CD4-positive, CD25-positive, alpha-beta regulatory T cell (primary cell): ENCODE data around the gene SLC25A43. TPM values are rescaled to one million over a fixed set of nuclear protein-coding genes. Genes with fewer than 3 reads are reported as not detected.
A peak's percentile ranks its signal among the peaks of the same experiment; 100 is the strongest.

Source experiments
- ATAC-seq, 2 donors: fragments of 150-1000 bp; cut with Tn5 transposase; one replicate each; pipeline ENCODE4 v1.10.0; 2021; ENCODE audit warnings: low read depth in 2 of 2, moderate number of reproducible peaks in 2 of 2, moderate library complexity in 1 of 2
- DNase-seq, 3 donors: peaks; one replicate each; pipeline versions ENCODE4 v3.0.0 to v3.0.0-alpha.2; 2012 to 2022; ENCODE audit warnings: mixed read lengths in 1 of 3
- H3K27ac ChIP-seq: one replicate; pipeline ENCODE4 v1.7.0; 2013; ENCODE audit warnings: mild to moderate bottlenecking, low read length; ENCODE audit not compliant: insufficient read depth, poor library complexity, severe bottlenecking
- H3K27me3 ChIP-seq: one replicate; pipeline ENCODE4 v1.7.0; 2013; ENCODE audit warnings: low read length; ENCODE audit not compliant: control insufficient read depth, insufficient read depth
- H3K36me3 ChIP-seq: one replicate; pipeline ENCODE4 v1.7.0; 2013; ENCODE audit warnings: mild to moderate bottlenecking, low read length, moderate library complexity; ENCODE audit not compliant: control insufficient read depth, insufficient read depth
- H3K4me1 ChIP-seq: 2 replicates; pipeline ENCODE4 v1.7.0; 2013; ENCODE audit warnings: mild to moderate bottlenecking, low read length; ENCODE audit not compliant: insufficient read depth, control insufficient read depth, poor library complexity, severe bottlenecking
- H3K4me3 ChIP-seq: one replicate; pipeline ENCODE4 v1.7.0; 2013; ENCODE audit warnings: low read depth, mild to moderate bottlenecking, low read length, moderate library complexity
- H3K9me3 ChIP-seq, 2 experiments: 1 replicate in 1 of 2; 2 replicates in 1 of 2; pipeline ENCODE4 v1.7.0; 2013; ENCODE audit warnings: low read length in 2 of 2, mild to moderate bottlenecking in 1 of 2, moderate library complexity in 1 of 2; ENCODE audit not compliant: control insufficient read depth in 2 of 2
- H3K27ac Mint-ChIP-seq, 3 donors: one replicate each; pipeline ENCODE4 v1.8.0; 2020 to 2022; ENCODE audit warnings: mild to moderate bottlenecking in 3 of 3, mixed read lengths in 3 of 3, moderate library complexity in 2 of 3
- H3K27me3 Mint-ChIP-seq: one replicate; pipeline ENCODE4 v1.8.0; 2022; ENCODE audit warnings: mild to moderate bottlenecking, mixed read lengths
- H3K36me3 Mint-ChIP-seq: one replicate; pipeline ENCODE4 v1.8.0; 2020; ENCODE audit warnings: mixed read lengths
- H3K4me1 Mint-ChIP-seq, 4 donors: one replicate each; pipeline ENCODE4 v1.8.0; 2020 to 2022; ENCODE audit warnings: mixed read lengths in 4 of 4, mild to moderate bottlenecking in 1 of 4
- H3K4me3 Mint-ChIP-seq, 4 donors: one replicate each; pipeline ENCODE4 v1.8.0; 2020 to 2022; ENCODE audit warnings: mild to moderate bottlenecking in 4 of 4, mixed read lengths in 4 of 4, moderate library complexity in 3 of 4
- H3K9me3 Mint-ChIP-seq, 7 donors: one replicate each; pipeline ENCODE4 v1.8.0; 2020 to 2022; ENCODE audit warnings: mixed read lengths in 7 of 7, mild to moderate bottlenecking in 3 of 7, moderate library complexity in 2 of 7
- polyA plus RNA-seq, 4 donors: library from polyadenylated mRNA; unstranded; fragments of 300-500 nt; fragmentation: Illumina TruSeq; gene quantifications; one replicate each; pipeline ENCODE4 v1.2.3, GENCODE V29; 2021
- total RNA-seq: library from RNA; stranded (reverse); gene quantifications from one replicate; pipeline ENCODE4 v1.2.3, GENCODE V29; 2022

Gene SLC25A43
- total and polyA plus RNA-seq, 5 donors from 2014 or later, result 2.6 to 4.9 (median 3.1) TPM

DNA sequence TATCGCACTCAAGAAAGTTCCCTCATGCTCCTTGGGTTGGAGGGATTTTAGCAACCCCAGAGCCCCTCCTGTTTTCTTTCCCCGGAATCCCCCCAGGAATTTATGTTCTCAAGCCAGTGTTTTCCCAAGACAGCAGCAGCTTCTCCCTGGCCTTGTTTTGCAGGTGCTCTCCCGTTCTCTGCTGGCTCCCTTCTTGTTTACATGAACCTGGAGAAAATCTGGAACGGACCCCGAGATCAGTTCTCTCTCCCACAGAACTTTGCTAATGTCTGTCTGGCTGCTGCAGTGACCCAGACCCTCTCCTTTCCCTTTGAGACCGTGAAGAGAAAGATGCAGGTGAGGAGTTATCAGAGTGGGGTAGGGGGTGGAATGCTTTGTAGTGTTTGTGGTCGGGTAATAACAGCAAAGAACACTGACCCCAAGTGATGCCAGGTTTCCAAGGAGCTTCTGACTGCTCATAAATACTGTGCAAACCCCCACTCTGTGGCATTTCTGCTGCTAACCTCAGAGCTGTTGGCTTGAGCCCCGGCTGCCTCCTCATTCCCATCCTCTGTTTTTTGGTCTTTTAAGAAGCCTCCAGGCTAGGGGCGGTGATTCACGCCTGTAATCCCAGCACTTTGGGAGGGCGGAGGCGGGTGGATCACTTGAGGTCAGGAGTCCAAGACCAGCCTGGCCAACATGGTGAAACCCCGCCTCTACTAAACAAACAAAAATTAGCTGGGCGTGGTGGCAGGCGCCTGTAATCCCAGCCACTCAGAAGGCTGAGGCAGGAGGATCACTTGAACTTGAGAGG lies 11.1 kb downstream of the SLC25A43 start:
- no peaks in the 10 kb centered on the region for H3K27me3 Mint-ChIP-seq
- DNase-seq (no peak), ATAC-seq (no peak)
- H3K27ac Mint-ChIP-seq, result no peak overlapping the region
- H3K4me1 Mint-ChIP-seq, result no peaks in the 10 kb centered on the region
- Histone ChIP-seq H3K27ac (no peak overlapping the region), H3K36me3 (no peaks in the 10 kb centered on the region), H3K4me1 (no peaks in the 10 kb centered on the region), H3K27me3 (no peaks in the 10 kb centered on the region), H3K4me3 (no peak overlapping the region), H3K9me3 (no peaks in the 10 kb centered on the region)
- no peak overlapping the region for H3K4me3 Mint-ChIP-seq
- H3K9me3 Mint-ChIP-seq, result peaks cover 0 to 3% (median 0%) of the 10 kb centered on the region in 7 donors
- no peaks in the 10 kb centered on the region for H3K36me3 Mint-ChIP-seq

DNA sequence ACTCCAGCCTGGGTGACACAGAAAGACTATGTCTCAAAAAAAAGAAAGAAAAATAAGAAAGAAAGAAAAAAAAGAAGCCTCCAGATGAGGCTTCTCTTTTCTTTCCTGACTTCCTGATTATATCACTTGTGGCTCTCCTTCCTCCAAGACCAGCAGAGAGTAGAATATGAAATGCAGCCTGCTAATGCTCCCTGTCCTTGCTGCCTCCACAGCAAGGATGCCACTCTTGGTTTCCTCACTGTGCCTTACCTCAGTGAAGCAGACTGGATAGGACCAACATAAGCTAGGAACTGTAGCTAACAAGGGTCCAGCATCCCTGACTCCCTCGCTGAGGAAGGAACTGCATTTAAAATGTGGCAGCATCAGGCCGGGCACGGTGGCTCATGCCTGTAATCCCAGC lies 11.7 kb downstream of the SLC25A43 start:
- H3K4me3 ChIP-seq, result no peak overlapping the region
- H3K27ac ChIP-seq, result no peak overlapping the region
- no peaks in the 10 kb centered on the region for H3K9me3 ChIP-seq
- H3K27me3 ChIP-seq, result no peaks in the 10 kb centered on the region
- DNase-seq (no peak), ATAC-seq (no peak)
- Mint-ChIP-seq H3K36me3 (no peaks in the 10 kb centered on the region), H3K9me3 (peaks cover 0 to 3% (median 0%) of the 10 kb centered on the region in 7 donors), H3K27me3 (no peaks in the 10 kb centered on the region), H3K4me3 (no peak overlapping the region), H3K27ac (no peak overlapping the region), H3K4me1 (no peaks in the 10 kb centered on the region)
- H3K36me3 ChIP-seq, result no peaks in the 10 kb centered on the region
- no peaks in the 10 kb centered on the region for H3K4me1 ChIP-seq

DNA sequence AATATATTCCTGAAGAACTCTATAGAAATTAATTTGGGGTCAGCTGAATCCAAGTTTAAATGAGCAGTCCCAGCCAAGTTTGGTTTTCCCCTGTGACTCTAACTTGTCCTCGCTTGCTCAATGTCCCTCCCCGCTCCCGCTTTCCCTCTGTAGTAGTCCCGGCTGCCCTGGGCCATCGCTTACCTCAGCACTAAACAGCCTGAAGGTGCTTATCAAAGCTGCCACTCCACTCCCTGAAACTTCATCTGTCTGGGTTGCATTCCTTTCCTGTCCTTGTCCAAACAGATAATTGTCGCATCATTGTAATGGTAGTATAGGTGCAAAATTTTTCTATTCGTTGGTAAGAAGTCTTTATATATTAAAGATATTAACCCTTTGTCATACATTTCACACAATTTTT lies 12.8 kb downstream of the SLC25A43 start:
- H3K4me1 Mint-ChIP-seq, result no peaks in the 10 kb centered on the region
- H3K36me3 Mint-ChIP-seq, result no peaks in the 10 kb centered on the region
- Histone ChIP-seq H3K27ac (no peak overlapping the region), H3K9me3 (no peaks in the 10 kb centered on the region), H3K4me1 (no peaks in the 10 kb centered on the region), H3K36me3 (no peaks in the 10 kb centered on the region), H3K4me3 (no peak overlapping the region), H3K27me3 (no peaks in the 10 kb centered on the region)
- ATAC-seq (no peak), DNase-seq (no peak)
- no peak overlapping the region for H3K4me3 Mint-ChIP-seq
- no peak overlapping the region for H3K27ac Mint-ChIP-seq
- no peaks in the 10 kb centered on the region for H3K27me3 Mint-ChIP-seq
- peaks cover 0 to 3% (median 0%) of the 10 kb centered on the region in 7 donors for H3K9me3 Mint-ChIP-seq

GRCh38 chrX:119417376-119417775 lies 18.2 kb downstream of the SLC25A43 start:
- no peaks in the 10 kb centered on the region for H3K36me3 ChIP-seq
- H3K4me3 Mint-ChIP-seq, result no peak overlapping the region
- ATAC-seq, result no peak
- H3K4me1 ChIP-seq, result no peaks in the 10 kb centered on the region
- DNase-seq, result no peak
- no peak overlapping the region for H3K4me3 ChIP-seq
- H3K27ac ChIP-seq, result no peak overlapping the region
- H3K9me3 ChIP-seq, result no peaks in the 10 kb centered on the region
- no peaks in the 10 kb centered on the region for H3K9me3 Mint-ChIP-seq
- H3K27me3 ChIP-seq, result no peaks in the 10 kb centered on the region
- peaks cover 4% of the 10 kb centered on the region for H3K36me3 Mint-ChIP-seq
- H3K27me3 Mint-ChIP-seq, result no peaks in the 10 kb centered on the region
- H3K27ac Mint-ChIP-seq, result no peak overlapping the region
- no peaks in the 10 kb centered on the region for H3K4me1 Mint-ChIP-seq

- Histone ChIP-seq H3K27ac (no peak overlapping the region), H3K9me3 (no peaks in the 10 kb centered on the region), H3K4me3 (no peak overlapping the region), H3K4me1 (no peaks in the 10 kb centered on the region), H3K27me3 (no peaks in the 10 kb centered on the region), H3K36me3 (no peaks in the 10 kb centered on the region)
- Mint-ChIP-seq H3K4me3 (no peak overlapping the region), H3K4me1 (no peaks in the 10 kb centered on the region), H3K9me3 (no peaks in the 10 kb centered on the region), H3K27ac (no peak overlapping the region), H3K36me3 (peaks cover 4% of the 10 kb centered on the region), H3K27me3 (no peaks in the 10 kb centered on the region)
- peak in 1 of 3 donors; percentile 24 for DNase-seq
- ATAC-seq, result no peak
Observed at GRCh38 chrX:119417842-119418241, 18.7 kb downstream of the SLC25A43 start.

DNA sequence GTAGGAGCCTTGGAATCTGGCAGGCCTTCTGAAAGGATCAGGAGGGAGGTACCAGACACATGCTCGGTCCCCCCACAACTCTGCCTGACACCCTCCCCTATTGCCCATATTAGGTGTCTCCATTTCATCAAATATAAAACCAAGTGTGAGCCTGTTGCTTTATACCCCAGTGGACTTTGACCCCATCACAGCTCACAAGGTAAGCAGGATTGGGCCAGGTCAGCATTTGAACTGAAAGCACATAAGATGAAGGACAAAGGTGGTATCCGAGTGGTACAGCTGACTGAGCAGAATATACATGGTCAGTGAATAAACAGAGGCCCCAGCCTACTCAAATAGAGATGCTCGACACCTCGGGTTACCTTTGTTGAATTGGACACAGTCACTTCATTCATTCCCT lies 20.0 kb downstream of the SLC25A43 start:
- Histone ChIP-seq H3K9me3 (no peaks in the 10 kb centered on the region), H3K4me3 (no peak overlapping the region), H3K4me1 (no peaks in the 10 kb centered on the region), H3K36me3 (no peaks in the 10 kb centered on the region), H3K27ac (no peak overlapping the region), H3K27me3 (no peaks in the 10 kb centered on the region)
- no peaks in the 10 kb centered on the region for H3K27me3 Mint-ChIP-seq
- no peak for ATAC-seq
- no peak overlapping the region for H3K27ac Mint-ChIP-seq
- no peak for DNase-seq
- H3K4me1 Mint-ChIP-seq, result no peaks in the 10 kb centered on the region
- peaks cover 4% of the 10 kb centered on the region for H3K36me3 Mint-ChIP-seq
- H3K4me3 Mint-ChIP-seq, result no peak overlapping the region
- no peaks in the 10 kb centered on the region for H3K9me3 Mint-ChIP-seq

DNA sequence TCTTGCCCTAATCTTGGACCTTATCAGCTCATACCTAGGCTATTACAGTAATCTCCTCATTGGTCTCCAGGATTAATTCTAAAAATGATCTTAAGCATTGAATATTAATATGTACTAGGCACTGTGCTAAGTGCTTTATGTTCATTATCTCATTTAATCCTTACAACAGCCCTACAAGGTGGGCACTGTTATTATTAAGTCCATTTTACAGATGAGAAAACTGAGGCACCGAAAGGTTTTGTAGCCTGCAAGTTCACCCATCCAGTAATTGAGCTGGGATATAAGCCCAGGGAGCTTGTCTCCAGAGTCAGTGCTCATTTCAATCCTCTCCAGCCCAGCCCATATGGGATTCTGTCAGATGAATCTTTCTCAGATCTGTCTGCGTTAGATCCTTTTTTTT lies 20.8 kb downstream of the SLC25A43 start:
- no peaks in the 10 kb centered on the region for H3K27me3 ChIP-seq
- Mint-ChIP-seq H3K9me3 (no peaks in the 10 kb centered on the region), H3K4me3 (no peak overlapping the region), H3K27me3 (no peaks in the 10 kb centered on the region), H3K27ac (no peak overlapping the region), H3K4me1 (no peaks in the 10 kb centered on the region), H3K36me3 (peaks cover 4% of the 10 kb centered on the region)
- ATAC-seq, result no peak
- H3K4me1 ChIP-seq, result no peaks in the 10 kb centered on the region
- H3K36me3 ChIP-seq, result no peaks in the 10 kb centered on the region
- H3K27ac ChIP-seq, result no peak overlapping the region
- H3K4me3 ChIP-seq, result no peak overlapping the region
- DNase-seq, result no peak
- H3K9me3 ChIP-seq, result no peaks in the 10 kb centered on the region

DNA sequence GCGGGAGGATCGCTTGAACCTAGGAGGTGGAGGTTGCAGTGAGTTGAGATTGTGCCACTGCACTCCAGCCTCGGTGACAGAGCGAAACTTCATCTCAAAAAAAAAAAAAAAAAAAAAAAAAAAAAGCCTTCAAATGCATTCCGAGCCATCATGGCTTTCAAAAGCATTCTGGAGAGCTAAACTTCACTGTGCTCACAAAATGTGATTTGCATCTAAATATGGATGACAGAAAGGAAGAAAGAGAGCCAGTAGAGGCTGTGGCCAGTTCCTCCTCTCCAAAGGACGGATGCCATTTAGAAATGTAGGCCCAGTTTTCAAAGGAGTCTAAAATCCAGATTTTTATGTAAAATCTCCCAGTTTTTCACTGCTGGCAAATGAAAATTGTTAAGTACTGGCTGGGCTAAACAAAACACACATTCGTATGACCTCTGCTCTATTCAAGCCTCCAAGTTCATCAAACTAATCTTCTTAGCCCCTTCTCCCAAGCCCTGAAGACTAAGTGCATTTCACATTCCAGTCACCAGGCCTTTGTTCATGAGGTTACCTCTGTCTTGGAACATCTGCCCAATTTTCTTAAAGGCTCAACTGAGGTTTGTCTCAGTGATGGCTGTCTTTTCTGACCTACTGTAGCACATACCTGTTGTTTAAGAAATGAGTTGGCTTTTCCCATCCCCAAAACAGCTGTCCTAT lies 22.0 kb downstream of the SLC25A43 start:
- no peaks in the 10 kb centered on the region for H3K27me3 ChIP-seq
- H3K4me1 Mint-ChIP-seq, result no peaks in the 10 kb centered on the region
- H3K27me3 Mint-ChIP-seq, result no peaks in the 10 kb centered on the region
- no peaks in the 10 kb centered on the region for H3K9me3 Mint-ChIP-seq
- H3K4me3 Mint-ChIP-seq, result no peak overlapping the region
- no peak overlapping the region for H3K27ac ChIP-seq
- no peak overlapping the region for H3K4me3 ChIP-seq
- H3K36me3 Mint-ChIP-seq, result peaks cover 4% of the 10 kb centered on the region
- H3K36me3 ChIP-seq, result no peaks in the 10 kb centered on the region
- ATAC-seq (no peak), DNase-seq (no peak)
- H3K4me1 ChIP-seq, result no peaks in the 10 kb centered on the region
- no peaks in the 10 kb centered on the region for H3K9me3 ChIP-seq
- H3K27ac Mint-ChIP-seq, result no peak overlapping the region
